Measurements from ENCODE around the gene SPINK14. TPM values are rescaled to one million over a fixed set of nuclear protein-coding genes. Genes with fewer than 3 reads are reported as not detected.
A peak's percentile ranks its signal among the peaks of the same experiment; 100 is the strongest.

The SPINK14 gene
- total RNA-seq, 1 experiment from 2014 or later = not detected

DNA sequence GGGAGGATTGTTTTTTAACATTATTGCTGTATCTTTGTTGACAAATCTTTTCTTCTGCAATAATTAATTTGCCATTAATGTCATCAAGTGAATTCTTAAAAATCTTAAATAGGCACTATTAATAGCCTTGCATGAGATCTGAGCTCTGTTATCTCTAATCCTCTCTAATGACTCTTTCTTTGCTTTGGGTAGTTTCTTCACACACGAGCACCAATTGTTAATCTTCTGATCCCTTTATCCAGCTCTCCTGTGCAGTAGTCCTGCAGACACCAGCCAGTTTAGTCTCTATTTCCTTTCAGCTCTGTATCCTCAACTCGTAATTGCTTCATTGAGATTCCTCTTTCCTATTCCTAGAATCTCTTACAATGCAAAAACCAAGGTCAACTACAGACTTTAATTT lies 8.1 kb downstream of the SPINK14 start:
- no peaks in the 10 kb centered on the region for H3F3A ChIP-seq (ENCODE audit: insufficient read depth, low read depth)
- intact Hi-C loops (cut with micrococcal nuclease; ENCODE audit: unreplicated experiment) = loop anchor here (5.0 kb wide), 2 partner anchors 319 to 1386 kb away; no protein-coding TSS in a partner anchor
- no peaks in the 10 kb centered on the region for H3K9me2 ChIP-seq (ENCODE audit: insufficient read depth)
- BruUV-seq (replicated peaks) = no TSS peak
- H3K79me2 ChIP-seq (ENCODE audit: low read depth) = no peaks in the 10 kb centered on the region
- no peak overlapping the region for H3K4me3 ChIP-seq
- H3K27me3 ChIP-seq (ENCODE audit: insufficient read depth, low read depth) = no peaks in the 10 kb centered on the region
- no peak overlapping the region for H3K27ac ChIP-seq
- DNase-seq = no peak
- H3K4me2 ChIP-seq = no peak overlapping the region
- CTCF ChIA-PET = interaction anchor here (0.5 kb wide), 1 partner anchor 225 kb away, joined by 3 read pairs; no protein-coding TSS in a partner anchor
- POLR2A ChIA-PET (ENCODE audit: unreplicated experiment) = no interaction called here
- TF ChIP-seq, protein P1, sequence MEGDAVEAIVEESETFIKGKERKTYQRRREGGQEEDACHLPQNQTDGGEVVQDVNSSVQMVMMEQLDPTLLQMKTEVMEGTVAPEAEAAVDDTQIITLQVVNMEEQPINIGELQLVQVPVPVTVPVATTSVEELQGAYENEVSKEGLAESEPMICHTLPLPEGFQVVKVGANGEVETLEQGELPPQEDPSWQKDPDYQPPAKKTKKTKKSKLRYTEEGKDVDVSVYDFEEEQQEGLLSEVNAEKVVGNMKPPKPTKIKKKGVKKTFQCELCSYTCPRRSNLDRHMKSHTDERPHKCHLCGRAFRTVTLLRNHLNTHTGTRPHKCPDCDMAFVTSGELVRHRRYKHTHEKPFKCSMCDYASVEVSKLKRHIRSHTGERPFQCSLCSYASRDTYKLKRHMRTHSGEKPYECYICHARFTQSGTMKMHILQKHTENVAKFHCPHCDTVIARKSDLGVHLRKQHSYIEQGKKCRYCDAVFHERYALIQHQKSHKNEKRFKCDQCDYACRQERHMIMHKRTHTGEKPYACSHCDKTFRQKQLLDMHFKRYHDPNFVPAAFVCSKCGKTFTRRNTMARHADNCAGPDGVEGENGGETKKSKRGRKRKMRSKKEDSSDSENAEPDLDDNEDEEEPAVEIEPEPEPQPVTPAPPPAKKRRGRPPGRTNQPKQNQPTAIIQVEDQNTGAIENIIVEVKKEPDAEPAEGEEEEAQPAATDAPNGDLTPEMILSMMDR (conservative IDR thresholded peaks at IDR 0.05) = no peak
- no peak for TF ChIP-seq EZH2 (IDR thresholded peaks at IDR 0.05; ENCODE audit: low read depth)
- no peaks in the 10 kb centered on the region for H3K9me3 ChIP-seq (ENCODE audit: insufficient read depth, low read depth)
- H3K36me3 ChIP-seq (ENCODE audit: low read depth) = no peaks in the 10 kb centered on the region
- H2AFZ ChIP-seq = no peak overlapping the region
- no peaks in the 10 kb centered on the region for H3K4me1 ChIP-seq (replicated peaks; ENCODE audit: insufficient read depth)
- H4K20me1 ChIP-seq (ENCODE audit: insufficient read depth) = no peaks in the 10 kb centered on the region

DNA sequence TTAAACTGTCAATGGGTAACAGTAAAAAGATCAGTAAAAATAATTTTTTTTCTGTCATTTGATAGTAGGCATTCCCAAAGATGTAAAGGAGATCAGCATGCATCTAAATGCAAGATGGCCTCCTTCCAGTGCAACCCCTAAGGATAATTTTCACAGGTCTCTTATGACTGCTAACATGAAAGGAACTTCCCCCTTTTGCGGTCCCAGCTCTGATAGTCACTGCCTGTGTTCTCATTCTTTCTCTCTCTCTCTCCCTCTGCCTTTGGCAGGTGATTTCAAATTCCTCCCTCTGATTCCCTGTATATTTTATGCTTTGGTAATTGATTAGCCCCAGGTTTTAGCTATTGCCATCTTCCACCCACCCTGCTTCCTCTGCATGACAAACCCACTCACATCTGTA lies 8.9 kb downstream of the SPINK14 start:
- Histone ChIP-seq H4K20me1 (ENCODE audit: insufficient read depth) (no peaks in the 10 kb centered on the region), H3K4me2 (no peak overlapping the region), H3K27me3 (ENCODE audit: insufficient read depth, low read depth) (no peaks in the 10 kb centered on the region), H3K4me1 (replicated peaks; ENCODE audit: insufficient read depth) (no peaks in the 10 kb centered on the region), H3F3A (ENCODE audit: insufficient read depth, low read depth) (no peaks in the 10 kb centered on the region), H3K36me3 (ENCODE audit: low read depth) (no peaks in the 10 kb centered on the region), H3K9me2 (ENCODE audit: insufficient read depth) (no peaks in the 10 kb centered on the region), H3K4me3 (no peak overlapping the region), H3K27ac (no peak overlapping the region), H2AFZ (no peak overlapping the region), H3K79me2 (ENCODE audit: low read depth) (no peaks in the 10 kb centered on the region), H3K9me3 (ENCODE audit: insufficient read depth, low read depth) (no peaks in the 10 kb centered on the region)
- ChIA-PET CTCF (no interaction called here), POLR2A (ENCODE audit: unreplicated experiment) (no interaction called here)
- intact Hi-C loops (cut with micrococcal nuclease; ENCODE audit: unreplicated experiment) = loop anchor here (5.0 kb wide), 2 partner anchors 320 to 1385 kb away; no protein-coding TSS in a partner anchor
- no TSS peak for BruUV-seq (replicated peaks)
- TF ChIP-seq EZH2 (IDR thresholded peaks at IDR 0.05; ENCODE audit: low read depth) = no peak
- TF ChIP-seq, protein P1 (conservative IDR thresholded peaks at IDR 0.05) = no peak
- DNase-seq = no peak

DNA sequence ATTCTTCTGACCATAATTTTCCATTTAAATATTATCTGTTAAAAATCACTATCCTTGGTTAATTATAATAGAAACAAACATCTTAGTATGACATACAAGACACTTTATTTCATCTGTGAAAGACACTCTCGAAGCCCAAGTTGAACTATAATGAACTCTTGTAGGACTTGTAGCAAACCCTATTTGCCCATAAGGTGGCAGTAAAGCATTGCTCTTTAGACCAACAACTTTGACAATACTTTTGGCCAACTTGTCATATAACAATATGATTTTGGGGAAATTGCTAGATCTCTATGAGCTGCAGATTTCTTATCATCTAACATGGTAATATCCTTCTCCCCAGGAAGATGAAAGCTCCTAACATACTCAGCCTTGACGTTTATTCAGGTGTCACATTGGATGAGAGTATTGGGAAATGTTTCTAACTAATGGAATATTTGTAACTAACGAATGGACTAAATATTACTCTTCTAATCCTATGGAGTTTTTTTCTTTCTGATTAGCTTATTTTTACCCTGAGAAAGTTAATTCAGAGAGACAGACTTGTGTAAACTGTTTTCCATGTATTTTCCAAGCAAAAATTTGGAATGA lies 11.0 kb downstream of the SPINK14 start:
- Histone ChIP-seq H4K20me1 (ENCODE audit: insufficient read depth) (no peaks in the 10 kb centered on the region), H3K79me2 (ENCODE audit: low read depth) (no peaks in the 10 kb centered on the region), H3K4me1 (replicated peaks; ENCODE audit: insufficient read depth) (no peaks in the 10 kb centered on the region), H3K4me3 (no peak overlapping the region), H3K36me3 (ENCODE audit: low read depth) (no peaks in the 10 kb centered on the region), H2AFZ (no peak overlapping the region), H3K9me3 (ENCODE audit: insufficient read depth, low read depth) (no peaks in the 10 kb centered on the region), H3K9me2 (ENCODE audit: insufficient read depth) (no peaks in the 10 kb centered on the region), H3K27ac (no peak overlapping the region), H3F3A (ENCODE audit: insufficient read depth, low read depth) (no peaks in the 10 kb centered on the region), H3K27me3 (ENCODE audit: insufficient read depth, low read depth) (no peaks in the 10 kb centered on the region), H3K4me2 (no peak overlapping the region)
- ChIA-PET CTCF (interaction anchor here (1.7 kb wide), 1 partner anchor 551 kb away, joined by 9 read pairs; no protein-coding TSS in a partner anchor), POLR2A (ENCODE audit: unreplicated experiment) (no interaction called here)
- peak; percentile 6 to 63 for DNase-seq
- intact Hi-C loops (cut with micrococcal nuclease; ENCODE audit: unreplicated experiment) = loop anchor here (1.0 to 5.0 kb wide), 6 partner anchors 195 to 1383 kb away; no protein-coding TSS in a partner anchor
- BruUV-seq (replicated peaks) = no TSS peak
- no peak for TF ChIP-seq EZH2 (IDR thresholded peaks at IDR 0.05; ENCODE audit: low read depth)
- TF ChIP-seq, protein P1 (conservative IDR thresholded peaks at IDR 0.05) = peak; percentile 84
